Measurements from ENCODE around the gene NSUN5. TPM values are rescaled to one million over a fixed set of nuclear protein-coding genes. Genes with fewer than 3 reads are reported as not detected.
A peak's percentile ranks its signal among the peaks of the same experiment; 100 is the strongest.

The NSUN5 gene
- total and polyA plus RNA-seq, 2 of the 8 experiments (the other 6 are each of a cell fraction or from before 2014, with no cell fraction given) = 56.2 to 89.0 TPM

- H3K79me1 ChIP-seq (ENCODE audit: low read depth, low read length) = no peaks in the 10 kb centered on the region
- no peak overlapping the region for H3K27ac ChIP-seq (ENCODE audit: low read depth, low read length)
- H2AFZ ChIP-seq (ENCODE audit: low read length) = peak overlapping the region; percentile 60
- no peak overlapping the region for H3K23ac ChIP-seq (ENCODE audit: insufficient read length)
- ChIA-PET POLR2A (ENCODE audit: partially characterized antibody) (interaction anchor here (0.6 to 0.8 kb wide), 3 partner anchors 85 to 944 kb away, joined by 3 read pairs; partner anchors contain the start of gene BAZ1B), CTCF (ENCODE audit: partially characterized antibody) (interaction anchor here (1.6 to 3.7 kb wide), 2 partner anchors 9 to 11 kb away, joined by 5 to 22 read pairs; no protein-coding TSS in a partner anchor)
- H4K8ac ChIP-seq (ENCODE audit: extremely low read depth, insufficient read depth, low read length) = no peak overlapping the region
- no peaks in the 10 kb centered on the region for H3K9me3 ChIP-seq (ENCODE audit: insufficient read depth in 2 of 2, low read depth in 1 of 2, low read length in 1 of 2)
- no peak overlapping the region for H3K14ac ChIP-seq (ENCODE audit: insufficient read length)
- no peak overlapping the region for H4K5ac ChIP-seq (ENCODE audit: insufficient read length, low read depth, low read length)
- no peak overlapping the region for H3K4me2 ChIP-seq (ENCODE audit: insufficient read depth in 1 of 2, low read depth in 2 of 2, low read length in 2 of 2)
- H2BK5ac ChIP-seq (ENCODE audit: low read depth, low read length) = no peak overlapping the region
- no peak overlapping the region for H2BK120ac ChIP-seq (replicated peaks; ENCODE audit: low read depth, low read length)
- H2BK15ac ChIP-seq (ENCODE audit: low read length) = no peak overlapping the region
- H3K56ac ChIP-seq (replicated peaks; ENCODE audit: insufficient read length, low read depth, low read length) = no peak overlapping the region
- no peaks in the 10 kb centered on the region for H3K27me3 ChIP-seq (replicated peaks in 1 of 4; ENCODE audit: control insufficient read depth in 3 of 4, extremely low read depth in 1 of 4, insufficient read depth in 3 of 4, low read length in 3 of 4)
- peaks cover 0 to 9% (median 0%) of the 10 kb centered on the region in 4 experiments; a peak in 3 of 7 replicates for H3K4me1 ChIP-seq (replicated peaks in 1 of 4; ENCODE audit: control insufficient read depth in 3 of 4, insufficient read depth in 4 of 4, low read length in 3 of 4)
- no peaks in the 10 kb centered on the region for H4K20me1 ChIP-seq (replicated peaks in 1 of 2; ENCODE audit: control insufficient read depth in 1 of 2, insufficient read depth in 2 of 2, low read length in 2 of 2)
- H3K4me3 ChIP-seq (ENCODE audit: extremely low read depth in 1 of 4, insufficient read depth in 2 of 4, low read depth in 3 of 4, low read length in 4 of 4) = no peak overlapping the region
- peak; percentile 50 for FAIRE-seq
- no peak overlapping the region for H2BK20ac ChIP-seq (ENCODE audit: low read length)
- H3K79me2 ChIP-seq (ENCODE audit: control insufficient read depth in 1 of 2, insufficient read depth in 2 of 2, low read length in 2 of 2) = no peaks in the 10 kb centered on the region
- 69% methylated on average over 6 of the region's 6 CpGs; no CpG with 5 or more reads in 1 of the 2 experiments for WGBS, 2 experiments (ENCODE audit: extremely low coverage in 1 of 2, insufficient coverage in 1 of 2, insufficient read length in 1 of 2, insufficient replicate concordance in 2 of 2, low coverage in 1 of 2, low lambda C conversion rate in 2 of 2, missing lambda C conversion rate in 1 of 2)
- no peak overlapping the region for H2AK5ac ChIP-seq (ENCODE audit: low read depth, low read length)
- H2BK12ac ChIP-seq (ENCODE audit: low read depth, low read length) = no peak overlapping the region
- H3K4ac ChIP-seq (replicated peaks; ENCODE audit: insufficient read length, low read depth, low read length) = no peak overlapping the region
- H3K9ac ChIP-seq (replicated peaks in 1 of 4; ENCODE audit: extremely low read depth in 1 of 4, low read depth in 3 of 4, low read length in 3 of 4) = no peak overlapping the region
- DNase-seq (ENCODE audit: low read depth in 1 of 2, low spot score in 2 of 2) = no peak
- H3K23me2 ChIP-seq (ENCODE audit: low read depth, low read length) = no peaks in the 10 kb centered on the region
- no peak overlapping the region for H4K91ac ChIP-seq (replicated peaks; ENCODE audit: insufficient read length, low read length)
- no peaks in the 10 kb centered on the region for H3K36me3 ChIP-seq (ENCODE audit: control insufficient read depth in 2 of 4, insufficient read depth in 4 of 4, low read length in 3 of 4)
- no peak overlapping the region for H3K18ac ChIP-seq (ENCODE audit: extremely low read depth, low read length)
- TF ChIP-seq EP300 (IDR thresholded peaks at IDR 0.05; ENCODE audit: borderline replicate concordance in 1 of 2, low read depth in 2 of 2, low read length in 2 of 2) (no peak), TEAD4 (IDR thresholded peaks at IDR 0.05; ENCODE audit: low read depth, low read length) (no peak), TAF7 (optimal IDR thresholded peaks at IDR 0.05; ENCODE audit: borderline replicate concordance, low read depth, low read length) (no peak), POLR2AphosphoS5 (IDR thresholded peaks at IDR 0.05; ENCODE audit: low read depth, low read length) (no peak), CTCF (IDR thresholded peaks at IDR 0.05; ENCODE audit: control extremely low read depth in 1 of 3, insufficient read depth in 1 of 3, low read depth in 1 of 3, low read length in 3 of 3) (no peak), POU5F1 (IDR thresholded peaks at IDR 0.05; ENCODE audit: low read depth, low read length) (no peak), KDM5A (IDR thresholded peaks at IDR 0.05; ENCODE audit: low read length) (no peak), SAP30 (IDR thresholded peaks at IDR 0.05; ENCODE audit: insufficient read depth, insufficient replicate concordance, low read length) (no peak), GTF2F1 (IDR thresholded peaks at IDR 0.05; ENCODE audit: borderline replicate concordance, low read depth, low read length) (no peak)
Observed at GRCh38 chr7:73351447-73352167, 43.0 kb upstream of the NSUN5 start.
